GM19099 (cell line): ENCODE measurements around the gene MORN4.

ENCODE experiments used
- POLR2A ChIP-seq: IDR thresholded peaks from 3 replicates; pipeline ENCODE4 v1.6.1; 2011; ENCODE audit warnings: low read depth; ENCODE audit not compliant: insufficient read length; ENCODE audit errors: extremely low read depth

The MORN4 gene

GRCh38 chr10:97612386-97612785 is 20.9 kb downstream of the MORN4 start:
- TF ChIP-seq POLR2A: no peak

- TF ChIP-seq POLR2A: no peak
Measured at GRCh38 chr10:97611473-97611872, 21.8 kb downstream of the MORN4 start.

GRCh38 chr10:97608991-97609561 is 24.2 kb downstream of the MORN4 start:
- TF ChIP-seq POLR2A: no peak

GRCh38 chr10:97607095-97607636 is 26.1 kb downstream of the MORN4 start:
- no peak for TF ChIP-seq POLR2A

- TF ChIP-seq POLR2A: no peak
Measured at GRCh38 chr10:97601268-97602215, 31.8 kb downstream of the MORN4 start.

GRCh38 chr10:97600616-97601015 is 32.7 kb downstream of the MORN4 start:
- TF ChIP-seq POLR2A: no peak

- TF ChIP-seq POLR2A: no peak
Measured at GRCh38 chr10:97599272-97599619, 34.1 kb downstream of the MORN4 start.

GRCh38 chr10:97598407-97599271 is 34.7 kb downstream of the MORN4 start:
- TF ChIP-seq POLR2A: no peak

- no peak for TF ChIP-seq POLR2A
Measured at GRCh38 chr10:97597778-97598177, 35.5 kb downstream of the MORN4 start.

GRCh38 chr10:97596101-97597082 is 36.9 kb downstream of the MORN4 start:
- no peak for TF ChIP-seq POLR2A

- no peak for TF ChIP-seq POLR2A
Measured at GRCh38 chr10:97593421-97593820, 39.9 kb downstream of the MORN4 start.

GRCh38 chr10:97590748-97591495 is 42.4 kb downstream of the MORN4 start:
- TF ChIP-seq POLR2A: no peak

GRCh38 chr10:97590082-97590747 is 43.1 kb downstream of the MORN4 start:
- no peak for TF ChIP-seq POLR2A

GRCh38 chr10:97589479-97589878 is 43.8 kb downstream of the MORN4 start, which contains the start of gene C10orf62:
Gene C10orf62 (plus strand): TSS chr10:97589721. CDS start chr10:97589898, 177 bp downstream.
- TF ChIP-seq POLR2A: no peak
